ENCODE data around the gene DEPP1.

DEPP1 gene

DNA sequence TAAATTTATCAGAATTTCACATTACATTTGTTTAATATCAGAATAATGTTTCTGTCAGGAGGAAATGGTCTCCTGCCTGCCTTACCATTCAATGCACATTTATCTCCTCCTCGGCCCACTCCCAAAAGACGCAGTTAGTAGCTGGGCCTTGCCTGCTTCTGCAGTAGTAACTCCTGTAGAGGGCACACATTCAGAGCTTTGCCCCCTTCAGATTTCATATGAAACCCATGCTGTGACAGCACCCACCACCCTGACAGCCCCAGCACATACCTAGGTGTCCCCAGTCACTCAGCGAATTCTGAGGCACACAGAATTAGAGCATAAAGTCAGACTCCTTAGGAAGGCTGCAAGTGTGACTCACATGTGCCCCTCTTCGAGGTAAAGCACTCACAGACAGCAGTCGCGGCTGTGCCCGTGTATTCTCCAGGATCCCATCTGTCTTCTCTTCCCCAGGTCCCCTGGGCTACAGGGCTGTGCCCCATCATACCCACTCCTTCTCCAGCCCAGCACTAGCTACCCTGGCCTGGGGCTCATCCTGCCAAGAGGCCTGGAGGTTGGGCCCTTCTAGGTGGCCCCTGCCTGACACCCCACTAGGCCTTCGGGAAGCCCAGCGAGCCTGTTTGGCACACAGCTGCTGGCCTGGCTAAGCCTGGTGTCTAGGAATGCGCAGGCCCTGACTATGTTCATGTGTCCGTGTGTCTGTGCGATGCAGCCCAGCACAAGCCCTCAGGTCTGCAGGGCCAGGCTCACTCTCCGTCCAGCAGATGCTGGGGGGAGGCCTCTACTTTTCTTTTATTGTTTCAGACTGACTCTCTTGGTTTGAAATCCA lies 4.7 kb upstream of the DEPP1 start:
- DNase-seq (ENCODE audit: extremely low read depth, insufficient read length): no peak
- TF ChIP-seq, protein P1, sequence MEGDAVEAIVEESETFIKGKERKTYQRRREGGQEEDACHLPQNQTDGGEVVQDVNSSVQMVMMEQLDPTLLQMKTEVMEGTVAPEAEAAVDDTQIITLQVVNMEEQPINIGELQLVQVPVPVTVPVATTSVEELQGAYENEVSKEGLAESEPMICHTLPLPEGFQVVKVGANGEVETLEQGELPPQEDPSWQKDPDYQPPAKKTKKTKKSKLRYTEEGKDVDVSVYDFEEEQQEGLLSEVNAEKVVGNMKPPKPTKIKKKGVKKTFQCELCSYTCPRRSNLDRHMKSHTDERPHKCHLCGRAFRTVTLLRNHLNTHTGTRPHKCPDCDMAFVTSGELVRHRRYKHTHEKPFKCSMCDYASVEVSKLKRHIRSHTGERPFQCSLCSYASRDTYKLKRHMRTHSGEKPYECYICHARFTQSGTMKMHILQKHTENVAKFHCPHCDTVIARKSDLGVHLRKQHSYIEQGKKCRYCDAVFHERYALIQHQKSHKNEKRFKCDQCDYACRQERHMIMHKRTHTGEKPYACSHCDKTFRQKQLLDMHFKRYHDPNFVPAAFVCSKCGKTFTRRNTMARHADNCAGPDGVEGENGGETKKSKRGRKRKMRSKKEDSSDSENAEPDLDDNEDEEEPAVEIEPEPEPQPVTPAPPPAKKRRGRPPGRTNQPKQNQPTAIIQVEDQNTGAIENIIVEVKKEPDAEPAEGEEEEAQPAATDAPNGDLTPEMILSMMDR (IDR thresholded peaks at IDR 0.05; ENCODE audit: insufficient read depth, low read length, poor library complexity, severe bottlenecking): no peak
- no peak overlapping the region for H3K4me3 ChIP-seq (replicated peaks; ENCODE audit: low read depth, low read length)
- H3K27me3 ChIP-seq (replicated peaks; ENCODE audit: control insufficient read depth, insufficient read depth, low read length): no peaks in the 10 kb centered on the region
- H3K36me3 ChIP-seq (ENCODE audit: control insufficient read depth, insufficient read depth, low read length): peaks cover 12% of the 10 kb centered on the region

DNA sequence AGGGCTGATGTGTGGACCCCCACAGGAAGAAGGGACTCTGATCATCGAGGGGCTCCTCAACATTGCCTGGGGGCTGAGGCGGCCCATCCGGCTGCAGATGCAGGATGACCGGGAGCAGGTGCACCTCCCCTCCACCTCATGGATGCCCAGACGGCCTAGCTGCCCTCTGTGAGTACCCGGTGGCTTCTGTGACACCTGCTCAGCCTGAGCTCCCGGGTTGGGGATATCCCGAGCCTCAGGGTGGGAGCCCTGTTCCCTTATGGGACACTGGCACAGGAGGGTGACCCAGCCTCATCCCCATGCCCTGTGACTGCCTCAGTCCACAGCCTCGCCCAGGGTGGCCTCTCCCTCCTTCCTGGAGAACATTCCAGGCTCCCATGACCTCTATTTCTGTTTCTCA lies 3.9 kb upstream of the DEPP1 start:
- no peak overlapping the region for H3K4me3 ChIP-seq (replicated peaks; ENCODE audit: low read depth, low read length)
- TF ChIP-seq, protein P1 (IDR thresholded peaks at IDR 0.05; ENCODE audit: insufficient read depth, low read length, poor library complexity, severe bottlenecking): no peak
- DNase-seq (ENCODE audit: extremely low read depth, insufficient read length): no peak
- H3K36me3 ChIP-seq (ENCODE audit: control insufficient read depth, insufficient read depth, low read length): peaks cover 12% of the 10 kb centered on the region
- no peaks in the 10 kb centered on the region for H3K27me3 ChIP-seq (replicated peaks; ENCODE audit: control insufficient read depth, insufficient read depth, low read length)

DNA sequence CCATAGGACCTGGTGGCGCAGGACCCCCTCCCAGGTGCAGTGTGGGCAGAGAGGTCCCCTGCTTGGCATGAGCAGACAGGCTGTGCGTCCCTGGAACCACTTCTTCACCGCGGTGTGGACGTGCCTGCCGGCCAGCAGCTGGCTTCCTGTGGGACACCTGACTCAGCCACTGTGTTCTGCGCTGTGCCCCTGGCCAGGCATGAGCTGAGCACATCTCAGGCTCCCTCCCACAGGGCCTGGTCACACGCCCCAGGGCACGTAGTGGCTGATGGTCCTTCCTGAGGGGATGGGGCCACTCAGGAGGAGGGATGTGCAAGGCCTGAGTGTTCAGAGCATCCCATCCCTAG lies 3.5 kb upstream of the DEPP1 start:
- no peak for DNase-seq (ENCODE audit: extremely low read depth, insufficient read length)
- TF ChIP-seq, protein P1 (IDR thresholded peaks at IDR 0.05; ENCODE audit: insufficient read depth, low read length, poor library complexity, severe bottlenecking): no peak
- H3K27me3 ChIP-seq (replicated peaks; ENCODE audit: control insufficient read depth, insufficient read depth, low read length): no peaks in the 10 kb centered on the region
- no peak overlapping the region for H3K4me3 ChIP-seq (replicated peaks; ENCODE audit: low read depth, low read length)
- H3K36me3 ChIP-seq (ENCODE audit: control insufficient read depth, insufficient read depth, low read length): peaks cover 12% of the 10 kb centered on the region

DNA sequence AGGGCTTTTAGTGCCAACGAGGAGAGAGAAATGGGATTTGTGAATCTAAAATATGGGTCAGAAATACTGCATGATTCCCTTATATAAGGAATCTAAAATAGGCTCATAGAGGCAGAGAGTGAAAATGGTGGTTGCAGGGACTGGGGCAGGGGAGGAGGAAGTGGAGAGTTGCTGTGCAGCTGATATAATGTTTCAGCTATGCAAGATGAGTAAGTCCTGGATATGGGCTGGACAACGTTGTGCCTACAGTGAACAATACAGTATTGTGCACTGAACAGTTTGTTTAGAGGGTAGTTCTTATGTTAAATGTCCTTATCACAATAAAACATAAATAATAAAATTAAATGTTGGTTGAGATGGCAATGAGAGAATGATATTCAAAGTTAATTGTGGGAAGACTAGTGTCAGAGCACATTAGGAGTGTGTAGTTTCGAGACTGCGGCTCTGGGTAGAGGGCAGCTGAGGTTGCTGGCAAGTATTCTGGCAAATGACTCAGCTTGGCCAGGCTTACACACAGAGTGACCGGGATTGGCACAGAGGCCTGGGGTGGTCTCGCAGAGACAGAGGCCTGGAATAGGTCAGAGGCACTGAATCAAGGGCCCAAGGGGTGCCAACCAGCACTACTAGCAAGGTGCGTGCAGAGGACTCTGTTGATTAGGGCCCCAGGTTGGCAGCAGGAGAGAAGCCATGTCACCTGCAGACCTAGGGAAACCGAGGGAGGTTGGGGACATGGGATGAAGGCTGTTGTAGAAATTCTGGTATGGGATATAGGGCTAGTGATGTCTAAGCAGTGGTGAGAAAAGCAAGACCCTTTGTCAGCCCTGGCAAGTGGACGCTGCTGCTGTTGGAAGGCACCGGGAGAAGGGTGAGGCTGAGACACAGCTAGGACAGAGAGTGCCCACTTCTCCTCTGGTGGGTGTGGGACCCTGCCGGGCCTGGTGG lies 2.8 kb upstream of the DEPP1 start:
- H3K4me3 ChIP-seq (replicated peaks; ENCODE audit: low read depth, low read length): no peak overlapping the region

DNA sequence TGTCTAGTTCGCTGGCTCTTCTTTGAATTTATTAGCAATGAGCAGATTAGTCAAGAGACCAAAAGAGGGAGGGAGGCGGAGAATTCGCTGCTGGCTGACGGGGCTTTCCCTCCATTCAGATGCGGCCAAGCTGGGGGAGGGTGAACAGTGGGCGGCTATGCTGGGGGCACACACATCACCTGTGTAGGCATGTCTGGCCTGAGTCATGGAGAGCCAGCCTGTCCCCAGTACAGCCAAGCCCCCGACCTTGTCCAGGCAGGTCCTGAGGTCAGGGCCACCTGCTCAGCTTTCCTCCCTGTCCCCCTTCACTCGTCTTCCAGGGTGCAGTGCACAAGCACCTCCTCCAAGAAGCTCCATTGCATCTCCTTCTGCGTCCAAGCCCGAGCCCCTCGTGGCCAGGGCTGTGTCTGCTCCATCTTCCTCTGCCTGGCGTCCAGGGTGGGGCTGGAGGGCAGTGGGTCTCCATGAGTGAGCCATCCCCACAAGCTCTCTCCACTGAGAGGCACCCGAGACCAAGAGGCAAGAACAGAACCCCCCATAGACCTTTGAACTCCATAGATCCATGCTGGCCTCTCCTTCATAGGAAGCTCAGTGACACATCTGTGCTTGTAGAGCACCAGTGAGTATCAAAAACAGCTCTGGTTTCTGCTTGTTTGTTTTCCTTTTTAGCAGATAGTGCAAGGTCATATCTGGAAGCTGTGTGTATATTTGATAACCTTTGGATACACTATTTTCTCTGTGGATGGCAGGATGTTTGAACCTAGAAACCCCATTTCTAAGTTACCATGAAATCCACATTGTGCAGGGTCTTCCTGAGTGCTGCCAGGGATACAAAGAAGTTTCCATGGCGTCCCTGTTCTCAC lies 1.9 kb upstream of the DEPP1 start:
- Histone ChIP-seq H3K4me3 (replicated peaks; ENCODE audit: low read depth, low read length) (no peak overlapping the region), H3K27me3 (replicated peaks; ENCODE audit: control insufficient read depth, insufficient read depth, low read length) (no peaks in the 10 kb centered on the region), H3K36me3 (ENCODE audit: control insufficient read depth, insufficient read depth, low read length) (peaks cover 12% of the 10 kb centered on the region)
- TF ChIP-seq, protein P1 (IDR thresholded peaks at IDR 0.05; ENCODE audit: insufficient read depth, low read length, poor library complexity, severe bottlenecking): no peak
- no peak for DNase-seq (ENCODE audit: extremely low read depth, insufficient read length)

More for the DNA sequence above, 2.8 kb upstream of the DEPP1 start:
- TF ChIP-seq, protein P1 (IDR thresholded peaks at IDR 0.05; ENCODE audit: insufficient read depth, low read length, poor library complexity, severe bottlenecking): no peak
- H3K27me3 ChIP-seq (replicated peaks; ENCODE audit: control insufficient read depth, insufficient read depth, low read length): no peaks in the 10 kb centered on the region
- H3K36me3 ChIP-seq (ENCODE audit: control insufficient read depth, insufficient read depth, low read length): peaks cover 12% of the 10 kb centered on the region
- no peak for DNase-seq (ENCODE audit: extremely low read depth, insufficient read length)

Data from GM06990 (cell line).